22Rv1 (cell line): ENCODE data around the gene NFATC4.
"Not testable (repeated sequence)": the region's sequence is repeated elsewhere in the genome, so short reads cannot be mapped to it uniquely, and the experiment has no call there.

ENCODE experiments used
- CTCF ChIP-seq: fragments of 450-650 bp; IDR thresholded peaks from 2 replicates; pipeline ENCODE4 v1.5.1; 2017; ENCODE audit warnings: mild to moderate bottlenecking
- ZFX ChIP-seq: fragments of 450-650 bp; IDR thresholded peaks from 2 replicates; pipeline ENCODE4 v1.6.1; 2017; ENCODE audit warnings: antibody characterized with exemption, borderline replicate concordance

GRCh38 chr14:24371605-24372004 lies 3.6 kb downstream of the NFATC4 start:
- not testable (repeated sequence) for TF ChIP-seq CTCF, ZFX
